Measurements from ENCODE around the gene MRGPRG.

MRGPRG gene

GRCh38 chr11:3195251-3196160, 23.1 kb downstream of the MRGPRG start:
- no peaks in the 10 kb centered on the region for H3K27me3 ChIP-seq (ENCODE audit: insufficient read depth, low read length, poor library complexity)
- peaks cover 5% of the 10 kb centered on the region for H3K4me1 ChIP-seq (ENCODE audit: insufficient read depth, low read length)
- no peak overlapping the region for H2AFZ ChIP-seq (ENCODE audit: low read depth, low read length)
- TF ChIP-seq EZH2 (IDR thresholded peaks at IDR 0.05; ENCODE audit: borderline replicate concordance, low read depth, low read length, severe bottlenecking), result no peak
- TF ChIP-seq CTCF (IDR thresholded peaks at IDR 0.05; ENCODE audit: borderline replicate concordance, extremely low read depth, low read length, poor library complexity, severe bottlenecking), result no peak
- H3K27ac ChIP-seq (ENCODE audit: low read length), result no peak overlapping the region
- no peak overlapping the region for H3K9ac ChIP-seq (ENCODE audit: low read depth, low read length)
- H4K20me1 ChIP-seq (ENCODE audit: insufficient read depth, low read length), result no peaks in the 10 kb centered on the region
- no peak for DNase-seq
- no peaks in the 10 kb centered on the region for H3K9me3 ChIP-seq (ENCODE audit: insufficient read depth, low read length, severe bottlenecking)
- no peaks in the 10 kb centered on the region for H3K36me3 ChIP-seq (ENCODE audit: insufficient read depth, low read length)
- H3K4me3 ChIP-seq (ENCODE audit: low read depth in 1 of 2, low read length in 2 of 2), result no peak overlapping the region
- no peak overlapping the region for H3K4me2 ChIP-seq (ENCODE audit: insufficient read depth, low read length)
- no peak for ATAC-seq (ENCODE audit: insufficient read depth, low read depth)
- no peaks in the 10 kb centered on the region for H3K79me2 ChIP-seq (ENCODE audit: insufficient read depth, low read length)

- DNase-seq (no peak), ATAC-seq (ENCODE audit: insufficient read depth, low read depth) (no peak)
These were observed 24.4 kb downstream of the MRGPRG start for GRCh38 chr11:3194016-3194816.

GRCh38 chr11:3193373-3194015, 25.1 kb downstream of the MRGPRG start:
- H3K27me3 ChIP-seq (ENCODE audit: insufficient read depth, low read length, poor library complexity), result no peaks in the 10 kb centered on the region
- TF ChIP-seq EZH2 (IDR thresholded peaks at IDR 0.05; ENCODE audit: borderline replicate concordance, low read depth, low read length, severe bottlenecking) (no peak), CTCF (IDR thresholded peaks at IDR 0.05; ENCODE audit: borderline replicate concordance, extremely low read depth, low read length, poor library complexity, severe bottlenecking) (no peak)
- no peak for ATAC-seq (ENCODE audit: insufficient read depth, low read depth)

More at GRCh38 chr11:3194016-3194816, 24.4 kb downstream of the MRGPRG start:
- Histone ChIP-seq H3K79me2 (ENCODE audit: insufficient read depth, low read length) (no peaks in the 10 kb centered on the region), H2AFZ (ENCODE audit: low read depth, low read length) (no peak overlapping the region), H3K27ac (ENCODE audit: low read length) (no peak overlapping the region), H3K4me1 (ENCODE audit: insufficient read depth, low read length) (no peaks in the 10 kb centered on the region), H3K27me3 (ENCODE audit: insufficient read depth, low read length, poor library complexity) (no peaks in the 10 kb centered on the region), H3K4me3 (ENCODE audit: low read depth in 1 of 2, low read length in 2 of 2) (no peak overlapping the region), H3K9ac (ENCODE audit: low read depth, low read length) (no peak overlapping the region), H3K4me2 (ENCODE audit: insufficient read depth, low read length) (no peak overlapping the region), H3K9me3 (ENCODE audit: insufficient read depth, low read length, severe bottlenecking) (no peaks in the 10 kb centered on the region), H4K20me1 (ENCODE audit: insufficient read depth, low read length) (no peaks in the 10 kb centered on the region), H3K36me3 (ENCODE audit: insufficient read depth, low read length) (no peaks in the 10 kb centered on the region)
- TF ChIP-seq CTCF (IDR thresholded peaks at IDR 0.05; ENCODE audit: borderline replicate concordance, extremely low read depth, low read length, poor library complexity, severe bottlenecking) (no peak), EZH2 (IDR thresholded peaks at IDR 0.05; ENCODE audit: borderline replicate concordance, low read depth, low read length, severe bottlenecking) (no peak)

More at GRCh38 chr11:3193373-3194015, 25.1 kb downstream of the MRGPRG start:
- no peaks in the 10 kb centered on the region for H3K9me3 ChIP-seq (ENCODE audit: insufficient read depth, low read length, severe bottlenecking)
- H3K79me2 ChIP-seq (ENCODE audit: insufficient read depth, low read length), result no peaks in the 10 kb centered on the region
- no peaks in the 10 kb centered on the region for H4K20me1 ChIP-seq (ENCODE audit: insufficient read depth, low read length)
- H3K36me3 ChIP-seq (ENCODE audit: insufficient read depth, low read length), result no peaks in the 10 kb centered on the region
- H3K4me1 ChIP-seq (ENCODE audit: insufficient read depth, low read length), result no peaks in the 10 kb centered on the region
- no peak overlapping the region for H3K27ac ChIP-seq (ENCODE audit: low read length)
- H3K4me2 ChIP-seq (ENCODE audit: insufficient read depth, low read length), result no peak overlapping the region
- no peak for DNase-seq
- no peak overlapping the region for H3K9ac ChIP-seq (ENCODE audit: low read depth, low read length)
- H3K4me3 ChIP-seq (ENCODE audit: low read depth in 1 of 2, low read length in 2 of 2), result no peak overlapping the region
- no peak overlapping the region for H2AFZ ChIP-seq (ENCODE audit: low read depth, low read length)
